GM12878 (cell line): Measurements from ENCODE around the gene CHDH. TPM values are rescaled to one million over a fixed set of nuclear protein-coding genes. Genes with fewer than 3 reads are reported as not detected.

Experiments
- ATF2 ChIP-seq: IDR thresholded peaks from 2 replicates; pipeline ENCODE4 v1.6.1; 2012; ENCODE audit warnings: low read length, inconsistent platforms
- ATF7 ChIP-seq: fragments of 450-650 bp; IDR thresholded peaks from 2 replicates; pipeline ENCODE4 v1.6.1; 2016; ENCODE audit warnings: low read depth, mild to moderate bottlenecking
- CBX3 ChIP-seq: fragments of 200-600 bp; sonication (generic); IDR thresholded peaks from 2 replicates; pipeline ENCODE4 v1.6.1; 2016; ENCODE audit warnings: low read depth, borderline replicate concordance
- CREB1 ChIP-seq: IDR thresholded peaks from 2 replicates; pipeline ENCODE4 v1.6.1; 2012; ENCODE audit warnings: low read depth, mild to moderate bottlenecking, inconsistent platforms
- EP300 ChIP-seq, 2 experiments: fragments of 150-350 bp in 1 of 2; IDR thresholded peaks; 2 replicates each; pipeline ENCODE4 v1.6.1; 2011 to 2012; ENCODE audit warnings: low read depth in 2 of 2, low read length in 2 of 2, borderline replicate concordance in 1 of 2, improper control_type of control experiment in 1 of 2, inconsistent platforms in 1 of 2; ENCODE audit not compliant: control insufficient read depth in 1 of 2
- HCFC1 ChIP-seq: fragments of 150-350 bp; IDR thresholded peaks from 2 replicates; pipeline ENCODE4 v1.6.1; 2014; ENCODE audit warnings: low read length
- IKZF2 ChIP-seq, 2 experiments: fragments of 450-650 bp; IDR thresholded peaks; 2 replicates each; pipeline ENCODE4 v1.6.1; 2017; ENCODE audit warnings: mild to moderate bottlenecking in 2 of 2, moderate library complexity in 2 of 2
- IRF5 ChIP-seq: fragments of 450-650 bp; IDR thresholded peaks from 2 replicates; pipeline ENCODE4 v1.6.1; 2017; ENCODE audit warnings: borderline replicate concordance
- KDM1A ChIP-seq: fragments of 200-600 bp; sonication (generic); IDR thresholded peaks from 2 replicates; pipeline ENCODE4 v1.6.1; 2016; ENCODE audit warnings: borderline replicate concordance
- KLF5 ChIP-seq: fragments of 450-650 bp; IDR thresholded peaks from 2 replicates; pipeline ENCODE4 v1.6.1; 2014; ENCODE audit warnings: mild to moderate bottlenecking; ENCODE audit not compliant: partially characterized antibody
- LARP7 ChIP-seq: fragments of 450-650 bp; IDR thresholded peaks from 2 replicates; pipeline ENCODE4 v1.6.1; 2017; ENCODE audit warnings: mild to moderate bottlenecking
- MEF2A ChIP-seq: IDR thresholded peaks from 2 replicates; pipeline ENCODE4 v1.6.1; 2011; ENCODE audit warnings: low read depth, mild to moderate bottlenecking, low read length, moderate library complexity; ENCODE audit not compliant: insufficient read depth
- MXI1 ChIP-seq: fragments of 150-350 bp; IDR thresholded peaks from 2 replicates; pipeline ENCODE4 v1.6.1; 2011; ENCODE audit warnings: low read depth, mild to moderate bottlenecking, inconsistent platforms, low read length, improper control_type of control experiment
- PAX8 ChIP-seq: fragments of 450-650 bp; IDR thresholded peaks from 2 replicates; pipeline ENCODE4 v1.6.1; 2017; ENCODE audit warnings: mild to moderate bottlenecking, moderate library complexity
- STAT1 ChIP-seq: fragments of 450-650 bp; conservative IDR thresholded peaks from 2 replicates; pipeline ENCODE4 v1.6.1; 2014; ENCODE audit warnings: antibody characterized with exemption, mild to moderate bottlenecking
- TBL1XR1 ChIP-seq: IDR thresholded peaks from 2 replicates; pipeline ENCODE4 v1.6.1; 2012; ENCODE audit warnings: low read depth, low read length, improper control_type of control experiment
- ZBED1 ChIP-seq: IDR thresholded peaks from 2 replicates; pipeline ENCODE4 v1.6.1; 2016; ENCODE audit warnings: borderline replicate concordance
- ZNF217 ChIP-seq: fragments of 450-650 bp; IDR thresholded peaks from 2 replicates; pipeline ENCODE4 v1.6.1; 2017; ENCODE audit warnings: antibody characterized with exemption, mild to moderate bottlenecking
- ZZZ3 ChIP-seq: IDR thresholded peaks from 2 replicates; pipeline ENCODE4 v1.6.1; 2011; ENCODE audit warnings: low read depth; ENCODE audit not compliant: control insufficient read depth, insufficient read length
- polyA plus RNA-seq, 11 experiments: library from polyadenylated mRNA; depleted of rRNA in 4 of 11; unstranded in 6 of 11; stranded (reverse) in 5 of 11; fragments of >200 nt; fragmentation: Nextera tagmentation in 4 of 11; fragmentation: Illumina TruSeq in 1 of 11; extraction: Ambion mirVana in 4 of 11; extraction: Trizol in 1 of 11; gene quantifications; 1 replicate in 1 of 11; 2 replicates in 10 of 11; pipeline versions ENCODE4 v1.2.1 to v1.2.3, GENCODE V29; 2011 to 2016; ENCODE audit warnings: inconsistent platforms in 2 of 11, missing spikeins in 2 of 11, low read depth in 1 of 11
- total RNA-seq, 4 experiments: library from RNA; depleted of rRNA in 3 of 4; stranded (reverse); fragments of >200 nt in 3 of 4; fragmentation: Illumina TruSeq in 1 of 4; extraction: Trizol in 1 of 4; gene quantifications; 2 replicates each; pipeline versions ENCODE4 v1.2.1 to v1.2.3, GENCODE V29; 2013 to 2021
- TF ChIP-seq, protein P1 (sequence below): fragments of 450-650 bp; IDR thresholded peaks from 2 replicates; pipeline ENCODE4 v1.6.1; 2017; ENCODE audit warnings: mild to moderate bottlenecking, moderate library complexity
- TF ChIP-seq, protein P2 (sequence below): fragments of 450-650 bp; IDR thresholded peaks from 2 replicates; pipeline ENCODE4 v1.6.1; 2017; ENCODE audit warnings: mild to moderate bottlenecking, low read depth, inconsistent platforms; ENCODE audit not compliant: poor library complexity, severe bottlenecking

Gene CHDH
- total and polyA plus RNA-seq, 10 of the 15 experiments (the other 5 are each of a cell fraction or from before 2014, with no cell fraction given): 0.95 to 8.3 (median 2.9) TPM

DNA sequence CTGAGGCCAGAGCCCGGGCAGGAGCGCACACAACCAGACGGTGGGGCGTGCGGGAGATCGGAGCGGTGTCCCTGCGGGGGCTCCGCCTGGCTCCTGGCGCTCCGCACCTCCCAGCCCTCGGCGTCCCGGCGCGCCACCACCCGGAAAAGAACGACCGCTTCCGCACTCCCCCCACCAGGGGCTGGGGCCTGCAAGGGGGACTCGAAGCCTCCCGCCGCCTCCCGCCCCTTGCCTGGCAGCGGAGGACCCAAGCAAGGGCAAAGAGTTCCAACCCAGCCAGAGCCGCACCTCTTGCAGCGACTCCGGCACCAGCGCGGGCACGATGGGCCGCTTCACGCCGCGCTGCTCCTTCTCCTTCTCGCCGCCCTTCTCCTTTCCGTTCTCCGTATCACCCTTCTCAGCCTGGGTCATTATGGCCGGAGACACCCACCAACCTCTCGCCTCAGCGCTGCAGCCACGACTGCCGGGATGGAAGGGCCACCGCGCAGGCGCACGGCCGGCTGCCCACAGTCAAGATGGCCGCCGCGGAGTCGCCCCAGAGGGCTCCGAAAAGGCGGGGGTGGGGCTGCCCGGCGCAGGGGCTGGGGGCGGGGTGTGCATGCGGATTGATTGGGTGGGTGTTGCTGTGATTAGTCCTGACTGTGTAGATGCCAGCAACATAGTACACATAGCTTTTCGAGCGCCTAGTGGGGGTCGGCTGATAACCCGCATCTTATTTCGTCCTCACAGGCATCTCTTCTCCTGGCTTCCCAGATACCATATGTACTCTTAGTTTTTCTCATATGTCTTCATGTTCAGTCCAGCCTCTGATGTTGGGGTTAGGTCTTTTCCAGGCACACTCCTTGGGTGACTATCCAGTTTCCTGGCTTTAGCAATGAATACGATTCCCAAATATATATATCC, 35.7 kb upstream of the CHDH start, which contains the start of gene ACTR8 (continued):
- TF ChIP-seq EP300 (IDR thresholded peaks at IDR 0.05; ENCODE audit: borderline replicate concordance in 1 of 2, control insufficient read depth in 1 of 2, low read depth in 2 of 2, low read length in 2 of 2) (no peak), ZZZ3 (no peak), ATF7 (no peak), CBX3 (no peak), ZBED1 (no peak), HCFC1 (peak; percentile 75), IKZF2 (IDR thresholded peaks at IDR 0.05) (peak; percentile 36 to 56; a peak in 3 of 4 replicates), KDM1A (no peak), ATF2 (no peak), TBL1XR1 (0 out of 2 replicates have a peak, but pooled peaks have one; percentile 18), ZNF217 (peak; percentile 63), PAX8 (no peak), STAT1 (no peak), CREB1 (no peak; the same call in 1 of the 2 replicates), MEF2A (no peak), LARP7 (peak; percentile 95), IRF5 (no peak), MXI1 (peak; percentile 80; the same call in 1 of the 2 replicates), KLF5 (peak; percentile 43)
- TF ChIP-seq, protein P1, sequence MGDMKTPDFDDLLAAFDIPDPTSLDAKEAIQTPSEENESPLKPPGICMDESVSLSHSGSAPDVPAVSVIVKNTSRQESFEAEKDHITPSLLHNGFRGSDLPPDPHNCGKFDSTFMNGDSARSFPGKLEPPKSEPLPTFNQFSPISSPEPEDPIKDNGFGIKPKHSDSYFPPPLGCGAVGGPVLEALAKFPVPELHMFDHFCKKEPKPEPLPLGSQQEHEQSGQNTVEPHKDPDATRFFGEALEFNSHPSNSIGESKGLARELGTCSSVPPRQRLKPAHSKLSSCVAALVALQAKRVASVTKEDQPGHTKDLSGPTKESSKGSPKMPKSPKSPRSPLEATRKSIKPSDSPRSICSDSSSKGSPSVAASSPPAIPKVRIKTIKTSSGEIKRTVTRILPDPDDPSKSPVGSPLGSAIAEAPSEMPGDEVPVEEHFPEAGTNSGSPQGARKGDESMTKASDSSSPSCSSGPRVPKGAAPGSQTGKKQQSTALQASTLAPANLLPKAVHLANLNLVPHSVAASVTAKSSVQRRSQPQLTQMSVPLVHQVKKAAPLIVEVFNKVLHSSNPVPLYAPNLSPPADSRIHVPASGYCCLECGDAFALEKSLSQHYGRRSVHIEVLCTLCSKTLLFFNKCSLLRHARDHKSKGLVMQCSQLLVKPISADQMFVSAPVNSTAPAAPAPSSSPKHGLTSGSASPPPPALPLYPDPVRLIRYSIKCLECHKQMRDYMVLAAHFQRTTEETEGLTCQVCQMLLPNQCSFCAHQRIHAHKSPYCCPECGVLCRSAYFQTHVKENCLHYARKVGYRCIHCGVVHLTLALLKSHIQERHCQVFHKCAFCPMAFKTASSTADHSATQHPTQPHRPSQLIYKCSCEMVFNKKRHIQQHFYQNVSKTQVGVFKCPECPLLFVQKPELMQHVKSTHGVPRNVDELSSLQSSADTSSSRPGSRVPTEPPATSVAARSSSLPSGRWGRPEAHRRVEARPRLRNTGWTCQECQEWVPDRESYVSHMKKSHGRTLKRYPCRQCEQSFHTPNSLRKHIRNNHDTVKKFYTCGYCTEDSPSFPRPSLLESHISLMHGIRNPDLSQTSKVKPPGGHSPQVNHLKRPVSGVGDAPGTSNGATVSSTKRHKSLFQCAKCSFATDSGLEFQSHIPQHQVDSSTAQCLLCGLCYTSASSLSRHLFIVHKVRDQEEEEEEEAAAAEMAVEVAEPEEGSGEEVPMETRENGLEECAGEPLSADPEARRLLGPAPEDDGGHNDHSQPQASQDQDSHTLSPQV: no peak
- TF ChIP-seq, protein P2, sequence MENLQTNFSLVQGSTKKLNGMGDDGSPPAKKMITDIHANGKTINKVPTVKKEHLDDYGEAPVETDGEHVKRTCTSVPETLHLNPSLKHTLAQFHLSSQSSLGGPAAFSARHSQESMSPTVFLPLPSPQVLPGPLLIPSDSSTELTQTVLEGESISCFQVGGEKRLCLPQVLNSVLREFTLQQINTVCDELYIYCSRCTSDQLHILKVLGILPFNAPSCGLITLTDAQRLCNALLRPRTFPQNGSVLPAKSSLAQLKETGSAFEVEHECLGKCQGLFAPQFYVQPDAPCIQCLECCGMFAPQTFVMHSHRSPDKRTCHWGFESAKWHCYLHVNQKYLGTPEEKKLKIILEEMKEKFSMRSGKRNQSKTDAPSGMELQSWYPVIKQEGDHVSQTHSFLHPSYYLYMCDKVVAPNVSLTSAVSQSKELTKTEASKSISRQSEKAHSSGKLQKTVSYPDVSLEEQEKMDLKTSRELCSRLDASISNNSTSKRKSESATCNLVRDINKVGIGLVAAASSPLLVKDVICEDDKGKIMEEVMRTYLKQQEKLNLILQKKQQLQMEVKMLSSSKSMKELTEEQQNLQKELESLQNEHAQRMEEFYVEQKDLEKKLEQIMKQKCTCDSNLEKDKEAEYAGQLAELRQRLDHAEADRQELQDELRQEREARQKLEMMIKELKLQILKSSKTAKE: no peak
